ENCODE measurements around the gene MACROD2.

- TF ChIP-seq, protein P1, sequence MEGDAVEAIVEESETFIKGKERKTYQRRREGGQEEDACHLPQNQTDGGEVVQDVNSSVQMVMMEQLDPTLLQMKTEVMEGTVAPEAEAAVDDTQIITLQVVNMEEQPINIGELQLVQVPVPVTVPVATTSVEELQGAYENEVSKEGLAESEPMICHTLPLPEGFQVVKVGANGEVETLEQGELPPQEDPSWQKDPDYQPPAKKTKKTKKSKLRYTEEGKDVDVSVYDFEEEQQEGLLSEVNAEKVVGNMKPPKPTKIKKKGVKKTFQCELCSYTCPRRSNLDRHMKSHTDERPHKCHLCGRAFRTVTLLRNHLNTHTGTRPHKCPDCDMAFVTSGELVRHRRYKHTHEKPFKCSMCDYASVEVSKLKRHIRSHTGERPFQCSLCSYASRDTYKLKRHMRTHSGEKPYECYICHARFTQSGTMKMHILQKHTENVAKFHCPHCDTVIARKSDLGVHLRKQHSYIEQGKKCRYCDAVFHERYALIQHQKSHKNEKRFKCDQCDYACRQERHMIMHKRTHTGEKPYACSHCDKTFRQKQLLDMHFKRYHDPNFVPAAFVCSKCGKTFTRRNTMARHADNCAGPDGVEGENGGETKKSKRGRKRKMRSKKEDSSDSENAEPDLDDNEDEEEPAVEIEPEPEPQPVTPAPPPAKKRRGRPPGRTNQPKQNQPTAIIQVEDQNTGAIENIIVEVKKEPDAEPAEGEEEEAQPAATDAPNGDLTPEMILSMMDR (IDR thresholded peaks at IDR 0.05) = no peak
- TF ChIP-seq POLR2A (IDR thresholded peaks at IDR 0.05) = no peak
Measured at GRCh38 chr20:15675813-15676484, 1680.6 kb downstream of the MACROD2 start.
